BE2C (cell line): ENCODE measurements around the gene TDRD5.

Experiments
- DNase-seq: peaks from one replicate; pipeline ENCODE4 v3.0.0-alpha.2; 2020
- H3K27me3 ChIP-seq: fragments of 250-450 bp; sonication (Bioruptor Pico); 2 replicates; pipeline ENCODE4 v1.5.1; 2020; ENCODE audit warnings: mild to moderate bottlenecking
- H3K36me3 ChIP-seq: fragments of 250-450 bp; sonication (Bioruptor Pico); 2 replicates; pipeline ENCODE4 v1.5.1; 2020; ENCODE audit warnings: mild to moderate bottlenecking
- H3K4me1 ChIP-seq: fragments of 250-450 bp; sonication (Bioruptor Pico); 2 replicates; pipeline ENCODE4 v1.5.1; 2020
- H3K4me3 ChIP-seq: 2 replicates; pipeline ENCODE4 v1.5.1; 2011; ENCODE audit warnings: low read depth, low read length
- H3K9me3 ChIP-seq: fragments of 250-450 bp; sonication (Bioruptor Pico); 2 replicates; pipeline ENCODE4 v1.5.1; 2020
- TF ChIP-seq, protein P1 (sequence below): IDR thresholded peaks from 2 replicates; pipeline ENCODE4 v1.5.1; 2012; ENCODE audit warnings: mild to moderate bottlenecking, low read depth, low read length

The TDRD5 gene

DNA sequence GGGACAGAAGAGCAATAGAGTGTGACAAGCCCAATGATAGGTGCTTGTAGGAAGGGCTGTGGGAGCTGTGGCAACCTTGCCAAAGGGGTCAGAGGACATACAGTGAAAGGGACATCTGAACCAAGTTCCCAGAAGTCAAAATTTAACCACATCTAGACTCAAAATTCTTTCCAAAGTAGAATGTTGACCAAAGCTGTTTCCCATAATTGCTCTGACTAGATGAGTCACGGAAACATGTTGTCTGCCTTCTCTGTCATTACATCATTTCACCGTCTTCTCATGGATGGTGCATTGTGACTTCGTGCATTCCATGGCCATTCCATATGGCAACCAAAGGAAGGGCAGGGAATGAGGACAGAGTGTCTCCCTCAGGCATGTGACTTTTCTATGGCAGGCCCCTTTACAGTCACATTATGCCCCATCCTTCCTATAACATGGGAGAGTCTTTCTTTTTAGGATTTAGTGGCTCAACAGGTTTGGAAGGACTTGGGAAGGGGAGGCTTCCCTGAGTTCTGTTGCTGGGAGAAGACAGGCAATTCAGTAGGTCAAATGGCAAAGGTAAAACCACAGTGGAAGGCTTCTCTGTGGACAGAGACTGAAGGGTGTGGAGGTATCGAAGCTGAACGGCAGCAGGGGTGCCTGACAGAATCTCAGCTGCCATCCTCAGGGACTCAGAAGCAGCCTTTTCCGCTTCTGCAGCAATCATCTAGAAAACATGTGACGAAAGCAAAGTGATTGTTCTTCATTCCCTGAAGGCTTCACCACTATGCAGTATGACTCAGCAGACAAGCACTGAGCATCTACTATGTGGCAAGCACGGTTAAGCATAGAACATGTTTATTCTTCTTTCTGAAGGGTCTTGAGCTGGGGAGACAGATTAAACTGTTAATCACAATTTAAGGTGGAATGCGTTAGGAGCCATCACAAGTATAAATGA is 40.6 kb upstream of the TDRD5 start:
- no peaks in the 10 kb centered on the region for H3K36me3 ChIP-seq
- H3K4me3 ChIP-seq: no peak overlapping the region
- no peaks in the 10 kb centered on the region for H3K4me1 ChIP-seq
- TF ChIP-seq, protein P1, sequence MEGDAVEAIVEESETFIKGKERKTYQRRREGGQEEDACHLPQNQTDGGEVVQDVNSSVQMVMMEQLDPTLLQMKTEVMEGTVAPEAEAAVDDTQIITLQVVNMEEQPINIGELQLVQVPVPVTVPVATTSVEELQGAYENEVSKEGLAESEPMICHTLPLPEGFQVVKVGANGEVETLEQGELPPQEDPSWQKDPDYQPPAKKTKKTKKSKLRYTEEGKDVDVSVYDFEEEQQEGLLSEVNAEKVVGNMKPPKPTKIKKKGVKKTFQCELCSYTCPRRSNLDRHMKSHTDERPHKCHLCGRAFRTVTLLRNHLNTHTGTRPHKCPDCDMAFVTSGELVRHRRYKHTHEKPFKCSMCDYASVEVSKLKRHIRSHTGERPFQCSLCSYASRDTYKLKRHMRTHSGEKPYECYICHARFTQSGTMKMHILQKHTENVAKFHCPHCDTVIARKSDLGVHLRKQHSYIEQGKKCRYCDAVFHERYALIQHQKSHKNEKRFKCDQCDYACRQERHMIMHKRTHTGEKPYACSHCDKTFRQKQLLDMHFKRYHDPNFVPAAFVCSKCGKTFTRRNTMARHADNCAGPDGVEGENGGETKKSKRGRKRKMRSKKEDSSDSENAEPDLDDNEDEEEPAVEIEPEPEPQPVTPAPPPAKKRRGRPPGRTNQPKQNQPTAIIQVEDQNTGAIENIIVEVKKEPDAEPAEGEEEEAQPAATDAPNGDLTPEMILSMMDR: no peak
- no peaks in the 10 kb centered on the region for H3K9me3 ChIP-seq
- H3K27me3 ChIP-seq: peaks cover 4% of the 10 kb centered on the region; the same call in 1 of the 2 replicates
- DNase-seq: no peak

DNA sequence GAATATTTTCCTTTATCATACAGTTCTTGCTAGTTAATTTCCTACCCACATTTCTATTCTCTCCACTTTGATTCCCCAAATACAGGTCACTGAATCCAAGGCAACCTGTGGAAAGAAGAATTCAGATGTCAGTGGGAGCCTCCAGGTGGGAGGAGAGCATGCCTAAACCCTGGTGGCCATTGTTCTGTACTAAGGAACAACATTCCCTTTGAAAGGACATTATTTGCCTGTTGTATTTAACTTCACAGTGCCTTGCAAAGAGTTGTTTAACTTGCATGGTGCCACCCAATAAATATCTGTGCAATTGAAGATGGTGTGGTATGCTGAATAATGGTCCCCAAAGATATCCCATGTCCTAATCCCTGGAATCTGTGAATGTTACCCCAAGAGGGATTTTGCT is 37.2 kb upstream of the TDRD5 start:
- TF ChIP-seq, protein P1: no peak
- H3K4me3 ChIP-seq: no peak overlapping the region
- no peaks in the 10 kb centered on the region for H3K36me3 ChIP-seq
- DNase-seq: no peak
- peaks cover 4% of the 10 kb centered on the region; the same call in 1 of the 2 replicates for H3K27me3 ChIP-seq
- no peaks in the 10 kb centered on the region for H3K4me1 ChIP-seq
- no peaks in the 10 kb centered on the region for H3K9me3 ChIP-seq

DNA sequence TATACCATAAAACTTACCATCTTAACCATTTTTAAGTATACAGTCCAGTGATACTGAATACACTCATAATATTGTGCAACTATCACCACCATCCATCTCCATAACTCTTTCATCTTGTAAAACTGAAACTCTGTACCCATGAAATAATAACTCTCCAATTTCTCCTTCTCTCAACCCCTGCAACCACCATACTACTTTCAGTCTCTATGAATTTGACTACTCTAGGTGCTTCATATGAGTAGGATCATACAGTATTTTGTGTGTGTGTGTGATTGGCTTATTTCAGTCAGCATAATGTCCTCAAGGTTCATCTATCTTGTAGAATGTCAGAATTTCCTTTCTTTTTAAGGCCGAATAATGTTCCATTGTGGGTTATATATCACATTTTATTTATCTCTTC is 33.6 kb upstream of the TDRD5 start:
- H3K9me3 ChIP-seq: no peaks in the 10 kb centered on the region
- H3K27me3 ChIP-seq: no peaks in the 10 kb centered on the region
- H3K4me3 ChIP-seq: no peak overlapping the region
- no peak for DNase-seq
- no peaks in the 10 kb centered on the region for H3K4me1 ChIP-seq
- TF ChIP-seq, protein P1: no peak
- no peaks in the 10 kb centered on the region for H3K36me3 ChIP-seq

DNA sequence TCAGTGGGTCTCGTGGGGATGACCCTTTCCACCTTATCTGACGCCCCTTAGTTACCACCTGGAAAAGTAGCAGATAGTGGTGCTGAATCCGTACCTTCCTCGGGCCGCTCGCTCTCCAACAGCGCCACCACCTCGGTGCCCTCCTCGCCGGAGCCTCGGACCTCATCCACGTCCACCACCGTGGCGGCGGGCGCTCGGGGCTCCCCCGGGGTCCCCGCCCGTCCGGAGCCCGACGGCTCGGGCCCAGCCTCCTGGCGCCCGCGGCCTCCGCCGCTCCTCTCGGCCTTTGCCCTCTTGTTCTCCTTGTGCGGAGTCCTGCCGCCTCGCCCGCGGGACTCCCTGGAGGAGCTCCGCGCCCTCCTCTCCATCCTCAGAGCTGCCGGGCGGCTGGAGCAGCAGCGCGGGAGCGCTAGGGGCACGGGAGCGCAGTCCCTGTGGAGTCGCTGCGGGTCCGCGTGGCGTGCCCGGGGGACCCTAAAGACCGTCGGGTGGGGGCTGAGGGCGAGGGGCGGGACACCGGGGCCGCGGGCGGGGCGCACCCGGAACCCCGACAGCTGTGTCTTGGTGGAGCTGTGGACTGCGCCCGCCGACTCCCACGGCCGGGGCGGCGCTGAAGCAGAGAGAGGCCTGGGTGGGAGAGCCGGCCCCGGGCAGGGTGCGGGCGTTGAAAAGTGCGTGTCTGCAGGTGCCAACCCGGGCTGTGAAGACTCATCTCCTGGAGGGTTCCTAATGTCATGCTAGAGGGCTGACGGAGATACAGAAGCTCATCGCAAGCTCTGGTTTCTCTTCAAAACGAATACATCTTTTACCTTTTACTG is 15.9 kb upstream of the TDRD5 start, which contains the start of gene NPHS2:
Gene NPHS2 (minus strand): TSS at position 452 of the 818 bp plus-strand sequence. CDS start 84 bp downstream, at position 368.
- Histone ChIP-seq H3K9me3 (no peaks in the 10 kb centered on the region), H3K4me3 (no peak within 1 kb of the TSS), H3K27me3 (peaks cover 73% of the 10 kb centered on the region), H3K4me1 (no peaks in the 10 kb centered on the region), H3K36me3 (no peaks in the 10 kb centered on the region)
- TF ChIP-seq, protein P1: no peak
- no peak for DNase-seq

DNA sequence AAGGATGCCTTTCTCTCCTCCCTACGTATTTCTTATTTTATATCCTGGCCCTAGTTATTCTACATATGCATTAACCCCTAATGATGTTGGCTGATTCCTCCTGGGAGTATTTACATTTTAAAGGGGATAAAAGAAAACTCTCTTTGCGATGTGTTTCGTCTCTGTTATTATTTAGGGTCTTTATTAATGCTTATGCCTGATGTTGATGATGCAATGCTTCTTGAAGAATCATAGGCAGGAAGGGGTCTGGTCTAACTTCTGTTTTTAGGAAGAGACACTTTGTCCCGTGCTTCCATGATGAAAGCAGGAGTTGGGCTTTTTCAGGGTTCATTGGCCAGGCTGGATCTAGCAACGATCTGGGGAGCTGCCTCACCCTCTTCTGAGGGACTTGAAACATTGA is 15.1 kb upstream of the TDRD5 start:
- Histone ChIP-seq H3K9me3 (no peaks in the 10 kb centered on the region), H3K4me3 (no peak overlapping the region), H3K27me3 (peaks cover 65% of the 10 kb centered on the region), H3K4me1 (no peaks in the 10 kb centered on the region), H3K36me3 (no peaks in the 10 kb centered on the region)
- TF ChIP-seq, protein P1: no peak
- DNase-seq: no peak
